ENCODE results near the gene SLC25A20. TPM values are rescaled to one million over a fixed set of nuclear protein-coding genes. Genes with fewer than 3 reads are reported as not detected.

Gene SLC25A20
- polyA plus RNA-seq, 1 experiment = 20.4 TPM

- POLR2A ChIA-PET = no interaction called here
- H3K36me3 ChIP-seq (ENCODE audit: control insufficient read depth, insufficient read depth, low read length) = 0 out of 2 replicates have a peak, but pooled peaks cover 3% of the 10 kb centered on the region
- CTCF ChIA-PET = interaction anchor here (0.8 to 1.9 kb wide), 2 partner anchors 22 to 58 kb away, joined by 3 to 5 read pairs; no protein-coding TSS in a partner anchor
Measured at GRCh38 chr3:48929358-48930035, 30.8 kb upstream of the SLC25A20 start.

GRCh38 chr3:48928679-48929078 lies 30.0 kb upstream of the SLC25A20 start:
- no peaks in the 10 kb centered on the region for H3K27me3 ChIP-seq (ENCODE audit: control insufficient read depth, insufficient read depth, low read length)
- ChIA-PET CTCF (interaction anchor here (0.6 to 2.0 kb wide), 3 partner anchors 10 to 83 kb away, joined by 3 to 6 read pairs (median 3); partner anchors contain the start of gene ARIH2), POLR2A (interaction anchor here (0.6 to 0.7 kb wide), 2 partner anchors 9 to 10 kb away, joined by 3 read pairs; no protein-coding TSS in a partner anchor)
- TF ChIP-seq CTCF (IDR thresholded peaks at IDR 0.05; ENCODE audit: insufficient read depth, low read depth, low read length) = no peak
- no peak overlapping the region for H3K4me3 ChIP-seq (ENCODE audit: low read depth, low read length)
- no peak for DNase-seq (ENCODE audit: low read depth)
- peaks cover 8% of the 10 kb centered on the region for H3K36me3 ChIP-seq (ENCODE audit: control insufficient read depth, insufficient read depth, low read length)

More at GRCh38 chr3:48929358-48930035, 30.8 kb upstream of the SLC25A20 start:
- DNase-seq (ENCODE audit: low read depth) = no peak
- no peak overlapping the region for H3K4me3 ChIP-seq (ENCODE audit: low read depth, low read length)
- H3K27me3 ChIP-seq (ENCODE audit: control insufficient read depth, insufficient read depth, low read length) = no peaks in the 10 kb centered on the region
- TF ChIP-seq CTCF (IDR thresholded peaks at IDR 0.05; ENCODE audit: insufficient read depth, low read depth, low read length) = no peak

- DNase-seq (ENCODE audit: low read depth) = no peak
- CTCF ChIA-PET = interaction anchor here (0.6 to 2.0 kb wide), 3 partner anchors 9 to 83 kb away, joined by 3 to 6 read pairs (median 3); partner anchors contain the start of gene ARIH2
Measured at GRCh38 chr3:48927928-48928327, 29.2 kb upstream of the SLC25A20 start.

DNA sequence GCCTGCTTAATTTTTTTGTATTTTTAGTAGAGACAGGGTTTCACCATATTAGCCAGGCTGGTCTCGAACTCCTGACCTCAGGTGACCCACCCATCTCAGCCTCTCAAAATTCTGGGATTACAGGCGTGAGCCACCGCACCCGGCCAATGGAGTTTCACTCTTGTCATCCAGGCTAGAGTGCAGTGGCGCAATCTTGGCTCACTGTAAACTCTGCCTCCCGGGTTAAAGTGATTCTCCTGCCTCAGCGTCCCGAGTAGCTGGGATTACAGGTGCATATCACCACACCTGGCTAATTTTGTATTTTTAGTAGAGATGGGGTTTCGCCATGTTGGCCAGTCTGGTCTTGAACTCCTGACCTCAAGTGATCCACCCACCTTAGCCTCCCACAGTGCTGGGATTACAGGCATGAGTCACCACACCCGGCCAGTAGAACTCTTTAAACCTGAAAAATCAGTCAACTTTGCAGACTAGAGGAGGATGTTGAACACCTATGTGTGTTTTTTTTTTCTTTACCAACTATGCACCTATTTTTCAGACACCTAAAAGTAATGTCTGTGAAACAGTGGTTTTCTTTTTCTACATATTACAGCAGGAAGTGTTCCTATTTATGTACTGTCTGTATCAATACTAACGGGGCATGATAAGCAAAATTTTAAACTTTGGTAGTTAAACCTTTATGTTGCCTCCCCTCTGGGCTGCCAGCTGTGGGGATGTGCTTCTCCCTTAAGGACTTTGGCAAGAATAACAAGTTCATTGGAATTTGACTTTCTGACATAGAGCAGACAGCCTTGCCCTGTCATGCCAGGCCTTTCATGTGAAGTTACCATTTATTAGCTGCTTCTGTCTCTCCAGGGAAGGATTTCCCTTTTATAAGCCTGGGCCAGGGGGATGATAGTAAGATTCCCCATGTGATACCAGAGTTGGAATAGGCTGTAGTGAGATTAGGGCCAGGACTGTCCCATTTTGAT lies 28.0 kb upstream of the SLC25A20 start:
- POLR2A ChIA-PET = no interaction called here
- CTCF ChIA-PET = interaction anchor here (2.0 kb wide), 1 partner anchor 8 kb away, joined by 6 read pairs; the partner anchor contains the start of gene ARIH2
- no peak for TF ChIP-seq CTCF (IDR thresholded peaks at IDR 0.05; ENCODE audit: insufficient read depth, low read depth, low read length)
- H3K27me3 ChIP-seq (ENCODE audit: control insufficient read depth, insufficient read depth, low read length) = no peaks in the 10 kb centered on the region
- H3K4me3 ChIP-seq (ENCODE audit: low read depth, low read length) = no peak overlapping the region
- H3K36me3 ChIP-seq (ENCODE audit: control insufficient read depth, insufficient read depth, low read length) = peaks cover 5% of the 10 kb centered on the region
- no peak for DNase-seq (ENCODE audit: low read depth)

More at GRCh38 chr3:48927928-48928327, 29.2 kb upstream of the SLC25A20 start:
- no peak overlapping the region for H3K4me3 ChIP-seq (ENCODE audit: low read depth, low read length)
- POLR2A ChIA-PET = interaction anchor here (0.6 to 0.7 kb wide), 2 partner anchors 8 to 11 kb away, joined by 3 read pairs; no protein-coding TSS in a partner anchor
- TF ChIP-seq CTCF (IDR thresholded peaks at IDR 0.05; ENCODE audit: insufficient read depth, low read depth, low read length) = no peak
- H3K27me3 ChIP-seq (ENCODE audit: control insufficient read depth, insufficient read depth, low read length) = no peaks in the 10 kb centered on the region
- peaks cover 5% of the 10 kb centered on the region for H3K36me3 ChIP-seq (ENCODE audit: control insufficient read depth, insufficient read depth, low read length)
